K562 (cell line): Measurements from ENCODE around the gene NOP10.
"Not testable (repeated sequence)": the region's sequence is repeated elsewhere in the genome, so short reads cannot be mapped to it uniquely, and the experiment has no call there.

ENCODE experiments used
- TF ChIP-seq, protein P1 (sequence below): fragments of 250-450 bp; sonication (Bioruptor Pico); IDR thresholded peaks from 2 replicates; pipeline ENCODE4 v1.4.0; 2020; ENCODE audit warnings: mild to moderate bottlenecking
- TF ChIP-seq, protein P2 (sequence below), 2 experiments: fragments of 150-350 bp in 1 of 2; IDR thresholded peaks; 2 replicates each; pipeline ENCODE4 v1.6.1; 2012 to 2016; ENCODE audit warnings: low read depth in 2 of 2, low read length in 2 of 2, mild to moderate bottlenecking in 1 of 2, moderate library complexity in 1 of 2

- TF ChIP-seq, protein P1, sequence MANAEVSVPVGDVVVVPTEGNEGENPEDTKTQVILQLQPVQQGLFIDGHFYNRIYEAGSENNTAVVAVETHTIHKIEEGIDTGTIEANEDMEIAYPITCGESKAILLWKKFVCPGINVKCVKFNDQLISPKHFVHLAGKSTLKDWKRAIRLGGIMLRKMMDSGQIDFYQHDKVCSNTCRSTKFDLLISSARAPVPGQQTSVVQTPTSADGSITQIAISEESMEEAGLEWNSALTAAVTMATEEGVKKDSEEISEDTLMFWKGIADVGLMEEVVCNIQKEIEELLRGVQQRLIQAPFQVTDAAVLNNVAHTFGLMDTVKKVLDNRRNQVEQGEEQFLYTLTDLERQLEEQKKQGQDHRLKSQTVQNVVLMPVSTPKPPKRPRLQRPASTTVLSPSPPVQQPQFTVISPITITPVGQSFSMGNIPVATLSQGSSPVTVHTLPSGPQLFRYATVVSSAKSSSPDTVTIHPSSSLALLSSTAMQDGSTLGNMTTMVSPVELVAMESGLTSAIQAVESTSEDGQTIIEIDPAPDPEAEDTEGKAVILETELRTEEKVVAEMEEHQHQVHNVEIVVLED (CRISPR knock-in tag) = not testable (repeated sequence)
- TF ChIP-seq, protein P2, sequence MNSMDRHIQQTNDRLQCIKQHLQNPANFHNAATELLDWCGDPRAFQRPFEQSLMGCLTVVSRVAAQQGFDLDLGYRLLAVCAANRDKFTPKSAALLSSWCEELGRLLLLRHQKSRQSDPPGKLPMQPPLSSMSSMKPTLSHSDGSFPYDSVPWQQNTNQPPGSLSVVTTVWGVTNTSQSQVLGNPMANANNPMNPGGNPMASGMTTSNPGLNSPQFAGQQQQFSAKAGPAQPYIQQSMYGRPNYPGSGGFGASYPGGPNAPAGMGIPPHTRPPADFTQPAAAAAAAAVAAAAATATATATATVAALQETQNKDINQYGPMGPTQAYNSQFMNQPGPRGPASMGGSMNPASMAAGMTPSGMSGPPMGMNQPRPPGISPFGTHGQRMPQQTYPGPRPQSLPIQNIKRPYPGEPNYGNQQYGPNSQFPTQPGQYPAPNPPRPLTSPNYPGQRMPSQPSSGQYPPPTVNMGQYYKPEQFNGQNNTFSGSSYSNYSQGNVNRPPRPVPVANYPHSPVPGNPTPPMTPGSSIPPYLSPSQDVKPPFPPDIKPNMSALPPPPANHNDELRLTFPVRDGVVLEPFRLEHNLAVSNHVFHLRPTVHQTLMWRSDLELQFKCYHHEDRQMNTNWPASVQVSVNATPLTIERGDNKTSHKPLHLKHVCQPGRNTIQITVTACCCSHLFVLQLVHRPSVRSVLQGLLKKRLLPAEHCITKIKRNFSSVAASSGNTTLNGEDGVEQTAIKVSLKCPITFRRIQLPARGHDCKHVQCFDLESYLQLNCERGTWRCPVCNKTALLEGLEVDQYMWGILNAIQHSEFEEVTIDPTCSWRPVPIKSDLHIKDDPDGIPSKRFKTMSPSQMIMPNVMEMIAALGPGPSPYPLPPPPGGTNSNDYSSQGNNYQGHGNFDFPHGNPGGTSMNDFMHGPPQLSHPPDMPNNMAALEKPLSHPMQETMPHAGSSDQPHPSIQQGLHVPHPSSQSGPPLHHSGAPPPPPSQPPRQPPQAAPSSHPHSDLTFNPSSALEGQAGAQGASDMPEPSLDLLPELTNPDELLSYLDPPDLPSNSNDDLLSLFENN (IDR thresholded peaks at IDR 0.05; ENCODE audit: low read depth in 2 of 2, low read length in 2 of 2) = not testable (repeated sequence)
Observed at GRCh38 chr15:34389594-34390086, 46.7 kb upstream of the NOP10 start.
